ENCODE data around the gene SUFU.

DNA sequence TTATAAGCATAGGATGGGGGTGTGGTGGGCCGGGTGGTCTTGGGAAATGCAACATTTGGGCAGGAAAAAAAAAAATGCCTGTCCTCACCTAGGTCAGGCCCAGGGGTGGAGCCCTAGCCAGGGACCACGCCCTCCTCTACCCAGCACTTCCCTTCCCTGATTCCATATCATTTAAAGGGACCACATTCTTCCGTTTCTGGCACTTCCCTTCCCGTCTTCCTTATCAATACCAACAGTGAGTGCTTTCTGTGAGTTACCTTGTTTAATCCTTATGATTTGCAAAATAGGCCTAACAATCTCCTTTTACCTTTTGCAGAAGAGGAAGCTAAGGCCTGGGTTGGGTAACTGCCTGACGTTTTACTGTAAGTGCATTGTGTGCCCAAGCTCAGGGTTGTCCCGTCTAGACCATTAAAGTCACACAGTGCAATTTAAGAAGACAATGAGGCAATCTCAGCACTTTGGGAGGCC lies 35.8 kb upstream of the SUFU start:
- TF ChIP-seq, protein P1, sequence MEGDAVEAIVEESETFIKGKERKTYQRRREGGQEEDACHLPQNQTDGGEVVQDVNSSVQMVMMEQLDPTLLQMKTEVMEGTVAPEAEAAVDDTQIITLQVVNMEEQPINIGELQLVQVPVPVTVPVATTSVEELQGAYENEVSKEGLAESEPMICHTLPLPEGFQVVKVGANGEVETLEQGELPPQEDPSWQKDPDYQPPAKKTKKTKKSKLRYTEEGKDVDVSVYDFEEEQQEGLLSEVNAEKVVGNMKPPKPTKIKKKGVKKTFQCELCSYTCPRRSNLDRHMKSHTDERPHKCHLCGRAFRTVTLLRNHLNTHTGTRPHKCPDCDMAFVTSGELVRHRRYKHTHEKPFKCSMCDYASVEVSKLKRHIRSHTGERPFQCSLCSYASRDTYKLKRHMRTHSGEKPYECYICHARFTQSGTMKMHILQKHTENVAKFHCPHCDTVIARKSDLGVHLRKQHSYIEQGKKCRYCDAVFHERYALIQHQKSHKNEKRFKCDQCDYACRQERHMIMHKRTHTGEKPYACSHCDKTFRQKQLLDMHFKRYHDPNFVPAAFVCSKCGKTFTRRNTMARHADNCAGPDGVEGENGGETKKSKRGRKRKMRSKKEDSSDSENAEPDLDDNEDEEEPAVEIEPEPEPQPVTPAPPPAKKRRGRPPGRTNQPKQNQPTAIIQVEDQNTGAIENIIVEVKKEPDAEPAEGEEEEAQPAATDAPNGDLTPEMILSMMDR (IDR thresholded peaks at IDR 0.05), result no peak
- no peak for TF ChIP-seq POLR2AphosphoS5 (IDR thresholded peaks at IDR 0.05)
- TF ChIP-seq POLR2A (IDR thresholded peaks at IDR 0.05), result no peak

All from stomach (tissue), 4 donors.